ENCODE measurements around the gene TNS4.

The TNS4 gene

GRCh38 chr17:40491486-40491885 is 9.9 kb downstream of the TNS4 start:
- no peak for DNase-seq (ENCODE audit: low spot score)

DNA sequence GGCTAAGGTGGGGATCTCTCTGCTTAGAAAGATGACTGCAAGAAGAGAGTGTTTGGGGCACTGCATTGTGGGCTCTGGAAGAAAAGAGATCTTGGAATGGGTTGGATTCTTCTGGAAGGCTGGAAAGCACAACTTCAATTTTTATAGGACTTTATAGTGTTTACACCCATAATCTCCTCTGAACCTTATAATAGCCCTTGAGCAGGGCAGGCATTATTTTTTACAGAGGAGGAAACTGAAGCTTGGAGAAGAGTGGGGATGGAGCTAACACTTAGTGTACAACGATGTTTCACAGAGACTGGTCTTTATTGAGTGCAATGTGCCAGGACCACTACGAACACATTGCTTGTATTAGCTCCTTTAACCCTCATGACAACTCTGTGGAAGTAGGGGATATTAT is 10.4 kb downstream of the TNS4 start:
- DNase-seq (ENCODE audit: low spot score) = no peak

DNA sequence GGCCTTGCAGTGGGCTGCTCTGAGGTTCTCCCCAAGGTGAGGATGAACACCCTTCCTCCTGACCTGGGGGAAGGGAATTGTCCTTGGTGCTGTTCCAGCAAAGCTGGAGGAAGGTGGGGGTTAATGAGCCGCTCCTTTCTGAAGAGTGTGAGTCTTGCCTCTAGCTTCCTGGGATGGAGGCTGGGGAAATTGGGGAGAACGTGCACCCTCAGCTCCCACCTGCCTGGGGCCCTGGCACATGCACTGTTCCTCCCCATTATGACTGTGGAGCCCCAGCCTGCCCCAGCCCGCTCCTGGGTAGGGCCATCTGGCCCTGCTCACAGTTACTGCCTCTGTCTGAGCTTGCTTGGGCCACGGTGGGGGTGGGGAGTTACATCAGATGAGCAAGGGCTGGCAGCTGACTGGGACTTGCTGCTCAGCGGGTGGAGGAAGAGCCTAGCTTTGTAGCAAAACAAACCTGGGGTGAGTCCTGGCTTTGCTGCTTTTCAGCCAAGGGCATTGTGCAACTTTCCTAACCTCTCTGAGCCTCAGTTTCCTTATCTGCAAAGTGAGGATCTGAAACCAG is 11.1 kb downstream of the TNS4 start:
- peak; percentile 89 for DNase-seq (ENCODE audit: low spot score)

DNA sequence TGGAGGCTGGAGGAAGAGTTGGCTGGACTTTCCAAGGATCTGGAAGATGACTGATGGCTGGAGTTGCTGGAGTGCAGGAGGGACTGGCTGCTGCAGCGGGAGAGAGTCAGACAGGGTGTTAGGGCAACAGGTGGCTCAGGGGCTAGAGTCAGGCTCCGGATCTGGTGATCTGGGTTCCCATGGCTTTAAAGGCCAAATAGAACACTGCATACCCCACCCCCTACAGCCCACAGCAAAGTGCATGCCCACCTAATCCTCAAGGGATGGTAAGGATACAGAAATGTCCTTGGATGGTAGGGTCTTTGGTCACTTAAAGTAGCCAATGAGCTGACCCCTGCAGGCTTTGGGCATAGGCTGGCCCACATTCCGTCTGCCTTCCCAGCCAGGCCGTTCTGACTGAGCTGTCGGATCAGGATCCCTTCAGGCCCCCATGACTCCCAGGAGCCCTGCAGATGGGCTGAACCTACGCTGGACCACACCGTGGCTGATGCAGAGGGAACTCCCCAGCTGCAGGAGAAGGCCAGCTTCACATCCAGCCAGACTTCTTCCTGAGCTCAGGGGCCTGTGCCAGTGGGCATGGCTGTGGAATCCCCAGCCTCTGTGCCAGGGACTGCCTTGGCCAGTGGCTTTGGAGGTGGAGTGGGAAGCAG is 13.9 kb downstream of the TNS4 start:
- DNase-seq (ENCODE audit: low spot score) = no peak

DNA sequence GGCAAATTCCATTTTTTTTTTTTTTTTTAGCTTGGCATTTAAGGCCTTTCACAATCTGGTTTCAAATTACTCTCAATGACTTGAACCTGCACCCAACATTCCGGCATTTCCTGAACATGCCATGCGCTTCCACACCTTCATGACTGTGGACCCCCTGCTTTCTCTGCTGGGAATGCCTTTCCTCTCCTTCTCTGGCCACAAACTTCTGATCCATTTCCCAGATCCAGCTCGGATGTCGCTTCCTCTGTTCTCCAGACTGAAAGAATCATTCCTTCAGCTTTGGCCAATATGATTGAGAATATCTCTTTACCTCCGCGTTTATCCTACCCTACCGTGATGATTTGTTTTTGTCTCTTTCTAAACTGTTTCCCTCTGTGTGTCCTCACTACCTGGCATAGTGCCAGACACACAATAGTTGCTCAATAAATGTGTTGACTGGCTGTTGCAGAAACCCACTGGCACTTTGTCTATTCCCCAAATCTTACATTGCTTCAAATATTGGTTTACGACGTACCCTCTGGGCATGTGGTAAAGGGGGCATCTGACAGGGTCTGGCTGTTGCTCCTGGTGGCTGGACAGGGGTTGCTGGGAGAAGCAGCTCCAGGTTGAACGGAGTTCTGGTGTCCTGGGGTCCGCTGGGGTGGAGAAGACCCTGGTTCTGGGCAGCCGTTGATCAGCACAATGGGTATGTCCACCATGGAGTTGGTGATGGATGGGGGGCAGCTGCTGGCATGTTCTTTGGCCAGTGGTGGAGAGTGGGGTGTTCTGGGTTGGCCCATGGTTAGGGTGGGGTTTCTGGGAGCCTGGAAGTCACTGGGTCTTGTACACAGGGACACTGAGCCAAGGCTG is 14.7 kb downstream of the TNS4 start:
- no peak for DNase-seq (ENCODE audit: low spot score)

GRCh38 chr17:40485851-40486521 is 15.4 kb downstream of the TNS4 start:
- DNase-seq (ENCODE audit: low spot score) = no peak

DNA sequence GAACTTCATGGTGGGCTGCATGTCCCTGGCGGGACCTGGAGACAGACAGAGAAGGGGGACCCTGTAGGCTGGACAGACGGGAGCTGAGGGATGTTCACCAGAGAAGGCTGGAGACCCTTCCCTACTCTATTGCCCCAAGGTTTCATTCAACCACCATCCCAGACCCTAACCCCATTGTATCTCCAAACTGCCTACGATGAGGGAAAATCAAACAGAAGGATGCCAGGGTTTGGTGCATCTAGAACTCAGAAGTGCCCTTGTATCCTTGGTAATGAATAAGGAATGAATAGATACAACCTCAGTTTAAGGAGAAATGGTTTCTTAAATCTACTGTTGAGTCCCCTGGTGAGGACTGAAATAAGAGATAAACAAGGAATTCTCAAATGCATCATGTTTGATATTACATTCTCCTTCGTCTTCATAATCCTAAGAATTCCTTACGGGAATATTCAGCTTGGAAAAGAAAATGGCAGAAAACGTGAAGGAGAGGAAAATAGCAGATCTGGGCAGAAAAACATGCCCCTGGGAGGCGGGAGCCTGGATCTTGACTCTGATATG is 16.4 kb downstream of the TNS4 start:
- no peak for DNase-seq (ENCODE audit: low spot score)

- no peak for DNase-seq (ENCODE audit: low spot score)
Measured at GRCh38 chr17:40484285-40484972, 17.0 kb downstream of the TNS4 start.

GRCh38 chr17:40483679-40484078 is 17.7 kb downstream of the TNS4 start:
- DNase-seq (ENCODE audit: low spot score) = no peak

- no peak for DNase-seq (ENCODE audit: low spot score)
Measured at GRCh38 chr17:40482722-40483121, 18.7 kb downstream of the TNS4 start.

- DNase-seq (ENCODE audit: low spot score) = no peak
Measured at GRCh38 chr17:40481106-40481505, 20.3 kb downstream of the TNS4 start.

DNA sequence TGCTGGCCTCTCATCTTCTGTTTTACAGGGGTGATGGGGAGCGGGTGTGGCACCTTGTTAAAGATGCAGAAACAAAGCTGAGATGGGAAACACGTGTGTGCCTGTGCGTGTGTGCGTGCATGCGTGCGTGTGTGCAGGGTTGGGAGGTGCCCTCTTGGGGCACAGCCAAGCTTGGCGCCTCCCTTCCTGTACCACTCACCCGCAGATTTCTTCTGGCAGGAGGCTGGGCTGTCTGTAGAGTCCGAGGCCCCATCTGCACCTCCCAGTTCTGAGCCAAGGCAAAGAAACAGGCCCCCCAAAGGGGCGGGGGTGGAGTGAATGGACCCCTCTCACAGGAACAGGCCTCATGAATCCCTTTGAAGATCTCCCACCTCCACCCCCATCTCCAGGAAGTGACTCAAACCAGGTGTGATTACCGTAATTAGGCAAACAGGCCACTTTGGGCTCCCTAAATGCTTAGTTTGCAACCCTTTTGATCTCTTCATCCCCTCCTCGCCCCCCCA is 20.9 kb downstream of the TNS4 start:
- no peak for DNase-seq (ENCODE audit: low spot score)

DNA sequence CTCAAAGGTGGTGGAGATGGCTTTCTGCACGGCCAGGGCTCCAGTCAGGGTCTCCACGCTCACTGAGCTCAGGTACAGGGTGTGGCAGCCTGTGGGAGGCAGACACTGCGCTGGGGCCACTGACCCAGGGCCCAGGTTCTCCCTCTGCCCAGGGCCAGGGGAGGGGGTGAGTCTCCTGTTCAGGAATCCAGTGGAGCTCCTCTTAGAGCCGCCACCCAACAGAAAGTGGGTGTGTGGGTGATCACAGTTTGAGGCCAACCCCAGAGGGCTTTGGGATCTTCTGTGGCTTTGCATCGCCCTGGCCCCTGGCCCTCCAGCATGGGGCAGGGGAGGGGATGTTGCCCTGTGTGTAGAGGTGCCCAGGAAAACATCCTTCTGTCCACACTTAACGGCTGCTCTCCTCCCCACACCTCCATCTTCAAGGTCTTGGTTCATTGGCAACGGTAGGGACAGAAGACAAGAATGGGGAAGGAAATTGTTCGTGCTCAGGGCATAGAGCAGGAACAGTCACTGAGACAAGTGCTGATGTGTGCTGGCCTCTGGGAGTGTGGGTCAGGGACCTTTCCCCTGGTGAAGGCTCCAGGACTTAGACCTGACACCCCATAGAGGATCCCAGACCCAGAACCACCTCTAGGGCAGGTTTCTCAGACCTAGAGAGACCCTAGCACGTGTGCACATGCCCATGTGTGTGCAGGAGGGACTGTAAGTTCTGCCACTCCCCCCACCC is 21.5 kb downstream of the TNS4 start:
- DNase-seq (ENCODE audit: low spot score) = no peak

DNA sequence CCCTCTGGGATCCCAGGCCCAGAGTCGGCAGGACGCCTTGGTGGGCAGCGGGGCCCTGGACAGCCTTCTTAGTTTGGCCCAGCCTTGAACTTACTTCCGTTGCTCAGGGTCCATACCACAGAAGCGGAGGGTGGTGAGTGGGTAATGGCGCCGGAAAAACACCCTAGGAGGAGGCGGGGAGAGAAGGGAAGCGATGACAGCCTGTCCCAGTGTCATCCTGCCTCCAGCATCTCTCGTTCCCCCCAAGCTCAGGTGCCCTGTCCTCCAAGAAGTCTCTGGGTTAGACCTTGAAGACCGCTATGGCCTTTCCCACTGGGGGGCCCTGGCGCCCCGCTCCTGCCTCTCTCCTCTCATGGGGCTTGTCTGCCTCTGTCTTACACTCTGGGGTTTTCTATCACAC is 22.9 kb downstream of the TNS4 start:
- DNase-seq (ENCODE audit: low spot score) = no peak

DNA sequence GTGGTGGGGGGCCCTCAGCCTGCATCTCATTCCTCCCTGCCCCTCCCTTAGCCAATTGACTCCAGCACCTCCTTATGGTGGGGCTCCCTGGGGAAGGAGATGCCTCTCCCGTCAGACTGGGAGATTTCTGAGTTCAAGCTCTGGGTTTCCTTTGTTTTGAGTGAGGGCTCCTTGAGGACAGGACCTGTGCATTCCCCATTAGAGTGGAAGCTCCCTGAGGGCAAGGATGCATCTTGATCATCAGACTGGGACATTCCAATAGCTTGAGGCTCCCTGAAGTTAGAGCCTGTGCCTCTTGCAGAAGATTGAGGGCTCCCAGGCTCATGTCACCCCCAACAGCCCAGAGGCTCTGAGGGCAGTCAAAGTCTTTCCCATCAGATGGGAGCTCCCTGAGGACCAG is 23.6 kb downstream of the TNS4 start:
- no peak for DNase-seq (ENCODE audit: low spot score)

DNA sequence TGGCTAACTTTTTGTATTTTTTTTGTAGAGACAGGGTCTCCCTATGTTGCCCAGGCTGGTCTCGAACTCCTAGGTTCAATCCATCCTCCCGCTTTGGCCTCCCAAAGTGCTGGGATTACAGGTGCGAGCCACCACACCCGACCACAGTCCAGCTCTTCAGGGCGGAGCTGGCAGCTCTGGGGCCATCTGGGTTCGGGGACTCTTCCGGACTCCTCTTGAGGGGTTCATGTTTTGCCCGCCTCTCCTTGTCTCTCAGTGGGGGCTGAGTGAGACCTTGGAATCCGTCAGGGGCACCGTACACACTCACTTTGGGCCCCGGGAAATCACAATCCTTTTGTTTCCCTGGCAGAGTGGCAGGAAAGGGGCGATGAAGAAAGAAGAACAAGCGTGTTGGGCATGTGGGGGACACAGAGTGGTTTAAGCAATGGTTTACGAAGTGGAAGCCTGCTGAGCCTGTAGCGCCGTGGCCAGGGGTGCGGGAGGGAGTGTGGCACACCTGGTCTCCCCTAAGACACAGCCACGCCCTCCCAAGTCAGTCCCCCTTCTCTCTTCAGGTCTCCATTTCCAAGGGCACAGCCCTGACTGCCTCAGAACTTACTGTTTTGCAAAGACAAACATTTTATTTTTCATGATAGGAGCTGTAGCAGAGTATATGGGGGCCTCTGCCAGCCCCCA is 26.1 kb downstream of the TNS4 start:
- DNase-seq (ENCODE audit: low spot score) = no peak

- DNase-seq (ENCODE audit: low spot score) = no peak
Measured at GRCh38 chr17:40474419-40475002, 26.9 kb downstream of the TNS4 start.

DNA sequence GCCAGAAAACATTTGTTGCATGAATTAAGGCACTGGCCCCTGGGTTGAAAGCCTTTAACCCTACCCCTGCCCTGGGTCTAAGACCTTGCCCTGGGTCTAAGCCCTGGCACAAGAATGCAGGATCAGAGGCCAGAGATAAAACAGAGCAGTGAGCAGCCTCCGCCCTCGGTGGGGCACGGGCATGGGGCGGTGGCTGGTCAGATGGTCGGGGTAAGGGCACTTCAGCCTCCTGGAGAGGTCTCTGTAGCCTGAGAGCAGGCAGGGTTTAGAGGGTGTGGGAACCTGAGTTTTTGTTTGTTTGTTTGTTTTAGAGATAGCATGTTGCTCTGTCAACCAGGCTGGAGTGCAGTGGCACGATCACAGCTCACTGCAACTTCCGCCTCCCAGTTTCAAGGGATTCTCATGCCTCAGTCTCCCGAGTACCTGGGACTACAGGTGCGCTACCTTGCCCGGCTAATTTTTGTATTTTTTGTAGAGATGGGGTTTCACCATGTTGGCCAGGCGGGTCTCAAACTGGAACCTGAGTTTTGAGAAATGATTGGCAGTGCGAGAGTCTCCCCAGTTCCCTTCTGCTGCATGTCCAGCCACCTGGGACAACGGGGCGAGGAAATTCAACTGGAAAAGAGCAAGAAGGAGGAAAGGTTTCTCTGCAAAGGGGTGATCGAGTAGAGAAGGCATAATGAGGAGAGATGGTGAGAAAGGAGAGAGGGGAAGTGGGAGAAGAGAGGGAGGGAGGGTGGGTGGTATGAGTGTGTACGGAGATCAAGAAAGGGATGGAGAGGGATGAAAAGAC is 27.7 kb downstream of the TNS4 start:
- no peak for DNase-seq (ENCODE audit: low spot score)

All from Ammon's horn (tissue), 1 donor.